A549 treated with CORT108297 at 1 μM for 4 hours (cell line): ENCODE data around the gene MSRB2. TPM values are rescaled to one million over a fixed set of nuclear protein-coding genes. Genes with fewer than 3 reads are reported as not detected.

Source experiments
- total RNA-seq: library from RNA; stranded (reverse); fragments of 200-300 nt; extraction: Qiagen RNA extraction; gene quantifications from 5 replicates; pipeline ENCODE4 v1.2.3, GENCODE V29; 2022

Gene MSRB2
- 10.5 to 18.7 TPM (median 17.5 TPM) in 5 replicates for total RNA-seq

GRCh38 chr10:23095404-23095965 is at the start of gene MSRB2:
Gene MSRB2 (plus strand): TSS chr10:23095579. CDS start chr10:23095609, 30 bp downstream.

Other genes starting within 250 kb of the MSRB2 start
- gene ARMC3, start 167.5 kb upstream of the MSRB2 start, total RNA-seq: 0.55 to 0.95 TPM (median 0.77 TPM) in 5 replicates
- not detected in 5 replicates for gene PTF1A, start 96.7 kb downstream of the MSRB2 start, total RNA-seq
- 0.05 to 0.17 TPM (median 0.06 TPM) in 5 replicates for gene C10orf67, start 249.2 kb downstream of the MSRB2 start, total RNA-seq